SK-N-SH (cell line): ENCODE results near the gene MTMR11.

ENCODE experiments used
- CTCF ChIP-seq: fragments of 200-600 bp; sonication (generic); IDR thresholded peaks from 2 replicates; pipeline ENCODE4 v1.6.1; 2017; ENCODE audit warnings: antibody characterized with exemption, mild to moderate bottlenecking, moderate library complexity
- MXI1 ChIP-seq: IDR thresholded peaks from 2 replicates; pipeline ENCODE4 v1.6.1; 2012; ENCODE audit warnings: mild to moderate bottlenecking, low read depth, low read length, improper control_type of control experiment
- SIN3A ChIP-seq: IDR thresholded peaks from 2 replicates; pipeline ENCODE4 v1.6.1; 2012; ENCODE audit warnings: low read depth, mild to moderate bottlenecking, low read length, moderate library complexity, borderline replicate concordance
- ZBTB33 ChIP-seq: IDR thresholded peaks from 2 replicates; pipeline ENCODE4 v1.4.0; 2012; ENCODE audit warnings: low read depth, borderline replicate concordance

- TF ChIP-seq ZBTB33 = no peak
- TF ChIP-seq MXI1 = no peak
- no peak for TF ChIP-seq CTCF
- no peak for TF ChIP-seq SIN3A
Observed at GRCh38 chr1:149925751-149926150, 10.9 kb downstream of the MTMR11 start.
